Spleen (tissue), 7 donors: ENCODE measurements around the gene UNC13A.

Experiments
- CTCF ChIP-seq, 11 experiments: fragments of 200-600 bp in 7 of 11; fragments of 450-650 bp in 4 of 11; sonication (generic) in 4 of 11; IDR thresholded peaks in 8 of 11; conservative IDR thresholded peaks in 3 of 11; 1 replicate in 7 of 11; 2 replicates in 4 of 11; pipeline versions ENCODE4 v1.4.0 to v1.8.0; 2016 to 2021; ENCODE audit warnings: antibody characterized with exemption in 11 of 11, inconsistent platforms in 4 of 11, mild to moderate bottlenecking in 1 of 11
- POLR2A ChIP-seq, 3 donors: fragments of 450-650 bp; IDR thresholded peaks; one replicate each; pipeline ENCODE4 v1.5.1; 2017; ENCODE audit warnings: antibody characterized with exemption in 3 of 3, mild to moderate bottlenecking in 1 of 3
- donor health status: DM: no; HTN: no; CAD: no; lungs with moderate emphysema.
- donor health status: DM: no; HTN: no; CAD: no.
- donor health status: DM: no; HTN: no; CAD: no.

GRCh38 chr19:17633700-17634099 is 54.5 kb downstream of the UNC13A start:
- no peak for TF ChIP-seq CTCF (IDR thresholded peaks at IDR 0.05 in 8 of 11, conservative IDR thresholded peaks at IDR 0.05 in 3 of 11)
- no peak for TF ChIP-seq POLR2A (IDR thresholded peaks at IDR 0.05)
